Trophoblast cell (in vitro differentiated cells and primary cell): ENCODE data around the gene KRTAP1-4.
"Not testable (repeated sequence)": the region's sequence is repeated elsewhere in the genome, so short reads cannot be mapped to it uniquely, and the experiment has no call there.

Source experiments
- DNase-seq, 2 donors: peaks; one replicate each; pipeline ENCODE4 v3.0.0-alpha.2; 2016
- H2AFZ ChIP-seq: 2 replicates; pipeline ENCODE4 v1.6.1; 2013; ENCODE audit warnings: low read length, moderate library complexity, mild to moderate bottlenecking; ENCODE audit not compliant: insufficient read depth, poor library complexity
- H2AK5ac ChIP-seq: 2 replicates; pipeline ENCODE4 v1.6.1; 2013; ENCODE audit warnings: mild to moderate bottlenecking, low read length
- H2BK120ac ChIP-seq: 2 replicates; pipeline ENCODE4 v1.6.1; 2013; ENCODE audit warnings: low read length, mild to moderate bottlenecking, moderate library complexity; ENCODE audit not compliant: insufficient read depth, poor library complexity
- H2BK12ac ChIP-seq: 2 replicates; pipeline ENCODE4 v1.6.1; 2013; ENCODE audit warnings: mild to moderate bottlenecking, low read length, moderate library complexity
- H2BK5ac ChIP-seq: 2 replicates; pipeline ENCODE4 v1.6.1; 2013; ENCODE audit warnings: low read length, low read depth, moderate library complexity, mild to moderate bottlenecking; ENCODE audit not compliant: poor library complexity
- H3K14ac ChIP-seq: 2 replicates; pipeline ENCODE4 v1.6.1; 2013; ENCODE audit warnings: mild to moderate bottlenecking, low read length
- H3K18ac ChIP-seq: 2 replicates; pipeline ENCODE4 v1.6.1; 2013; ENCODE audit warnings: mild to moderate bottlenecking, low read length
- H3K23ac ChIP-seq: 2 replicates; pipeline ENCODE4 v1.6.1; 2013; ENCODE audit warnings: low read length
- H3K27ac ChIP-seq: 2 replicates; pipeline ENCODE4 v1.5.1; 2013; ENCODE audit warnings: low read depth, mild to moderate bottlenecking, inconsistent platforms, low read length, moderate library complexity
- H3K27me3 ChIP-seq: 2 replicates; pipeline ENCODE4 v1.6.1; 2013; ENCODE audit warnings: inconsistent platforms, mild to moderate bottlenecking, low read length, moderate library complexity; ENCODE audit not compliant: insufficient read depth
- H3K36me3 ChIP-seq, 2 experiments: 1 replicate in 1 of 2; 2 replicates in 1 of 2; pipeline ENCODE4 v1.6.1; 2013; ENCODE audit warnings: low read length in 2 of 2, mild to moderate bottlenecking in 2 of 2, moderate library complexity in 1 of 2; ENCODE audit not compliant: insufficient read depth in 2 of 2, control insufficient read depth in 1 of 2
- H3K4ac ChIP-seq: 2 replicates; pipeline ENCODE4 v1.6.1; 2013; ENCODE audit warnings: low read depth, mild to moderate bottlenecking, low read length, moderate library complexity
- H3K4me1 ChIP-seq, 2 experiments: 1 replicate in 1 of 2; 2 replicates in 1 of 2; pipeline ENCODE4 v1.6.1; 2013; ENCODE audit warnings: low read length in 2 of 2, mild to moderate bottlenecking in 2 of 2, moderate library complexity in 1 of 2; ENCODE audit not compliant: insufficient read depth in 2 of 2, control insufficient read depth in 1 of 2
- H3K4me2 ChIP-seq: 2 replicates; pipeline ENCODE4 v1.6.1; 2013; ENCODE audit warnings: inconsistent platforms, mild to moderate bottlenecking, low read length, moderate library complexity
- H3K4me3 ChIP-seq: 2 replicates; pipeline ENCODE4 v1.5.1; 2013; ENCODE audit warnings: mild to moderate bottlenecking, low read depth, low read length, inconsistent platforms
- H3K79me1 ChIP-seq: one replicate; pipeline ENCODE4 v1.6.1; 2013; ENCODE audit warnings: low read length
- H3K79me2 ChIP-seq: 2 replicates; pipeline ENCODE4 v1.6.1; 2013; ENCODE audit warnings: low read length, mild to moderate bottlenecking; ENCODE audit not compliant: control insufficient read depth, insufficient read depth, poor library complexity
- H3K9ac ChIP-seq: 2 replicates; pipeline ENCODE4 v1.6.1; 2013; ENCODE audit warnings: mild to moderate bottlenecking, low read length
- H3K9me3 ChIP-seq: 2 replicates; pipeline ENCODE4 v1.6.1; 2013; ENCODE audit warnings: low read depth, mild to moderate bottlenecking, control low read depth, inconsistent platforms, low read length; ENCODE audit not compliant: insufficient read depth
- H4K12ac ChIP-seq: 2 replicates; pipeline ENCODE4 v1.6.1; 2013; ENCODE audit warnings: low read depth, mild to moderate bottlenecking, low read length, moderate library complexity
- H4K8ac ChIP-seq: 2 replicates; pipeline ENCODE4 v1.6.1; 2013; ENCODE audit warnings: low read depth, mild to moderate bottlenecking, low read length, moderate library complexity
- H4K91ac ChIP-seq: one replicate; pipeline ENCODE4 v1.6.1; 2013; ENCODE audit warnings: low read depth, mild to moderate bottlenecking, low read length, moderate library complexity
- WGBS: extraction: QIAGEN DNeasy Blood & Tissue Kit; methylation state at CpG from one replicate; pipeline ENCODE4 v1.1.7; 2013; ENCODE audit warnings: missing lambda C conversion rate; ENCODE audit not compliant: insufficient read length, insufficient coverage; ENCODE audit errors: extremely low coverage; 5-methylcytosine and 5-hydroxymethylcytosine counted together

Gene KRTAP1-4

DNA sequence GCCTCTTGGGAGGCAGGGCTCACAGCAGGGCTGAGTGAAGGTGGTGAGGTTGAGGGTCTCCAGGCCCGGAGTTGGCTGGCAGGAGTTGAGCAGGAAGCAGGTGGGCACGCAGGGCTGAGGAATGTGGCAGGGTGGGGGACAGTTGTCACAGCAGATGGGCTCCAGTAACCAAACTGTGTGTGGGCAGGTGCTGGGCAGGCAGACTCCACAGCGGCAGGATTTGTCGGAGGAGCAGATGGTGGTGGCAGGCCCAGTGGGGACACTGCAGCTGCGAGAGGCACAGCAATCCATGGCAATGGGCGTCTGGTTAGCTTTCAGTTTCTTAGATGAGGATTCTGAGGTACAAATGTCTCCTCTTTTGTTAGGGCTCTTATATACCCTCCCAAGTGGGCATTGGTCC, 30.4 kb downstream of the KRTAP1-4 start, which contains the start of gene KRTAP3-2:
TSS of gene KRTAP3-2 (minus strand) at position 344 of the 400 bp plus-strand sequence. CDS start at position 291, 53 bp downstream.
- not testable (repeated sequence) for H2BK12ac ChIP-seq, H3K4me2 ChIP-seq, H3K27ac ChIP-seq, H4K8ac ChIP-seq, H3K18ac ChIP-seq, H3K79me1 ChIP-seq, H3K23ac ChIP-seq, H3K9me3 ChIP-seq, H2AK5ac ChIP-seq, H3K4me1 ChIP-seq, H2BK5ac ChIP-seq, H3K14ac ChIP-seq, H3K36me3 ChIP-seq, H3K4me3 ChIP-seq, H4K12ac ChIP-seq, H2BK120ac ChIP-seq, H3K9ac ChIP-seq, H2AFZ ChIP-seq, H3K4ac ChIP-seq, DNase-seq, H3K27me3 ChIP-seq, H3K79me2 ChIP-seq, H4K91ac ChIP-seq
- no CpG with 5 or more reads among the region's 6 CpGs for WGBS

DNA sequence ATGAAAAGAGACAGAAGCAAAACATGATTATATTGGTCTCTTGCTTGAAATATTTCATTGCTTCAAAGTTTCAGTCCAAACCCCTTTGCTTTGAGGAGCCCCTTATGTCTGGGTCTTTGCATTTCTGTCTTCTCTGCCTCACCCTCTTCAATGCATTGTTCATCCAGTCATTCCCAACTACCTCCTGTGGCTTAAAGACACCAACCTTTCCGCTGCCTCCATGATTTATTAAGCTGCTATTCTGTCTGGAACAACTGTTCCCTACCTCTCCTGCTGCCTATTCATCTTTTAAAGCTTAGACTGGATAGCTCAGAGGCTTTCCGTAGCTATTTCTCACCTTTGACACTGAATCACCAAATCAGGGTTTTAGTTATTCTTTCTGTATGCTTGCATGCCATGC, 32.6 kb downstream of the KRTAP1-4 start:
- Histone ChIP-seq H2AFZ (no peak overlapping the region), H4K8ac (no peak overlapping the region), H3K14ac (no peak overlapping the region), H4K12ac (no peak overlapping the region), H3K4me3 (no peak overlapping the region), H2BK120ac (no peak overlapping the region), H3K27me3 (no peaks in the 10 kb centered on the region), H3K4ac (no peak overlapping the region), H3K4me2 (no peak overlapping the region), H3K18ac (no peak overlapping the region), H4K91ac (no peak overlapping the region), H3K9me3 (no peaks in the 10 kb centered on the region), H3K23ac (no peak overlapping the region), H3K36me3 (no peaks in the 10 kb centered on the region), H2AK5ac (no peak overlapping the region), H3K9ac (no peak overlapping the region), H3K79me2 (no peaks in the 10 kb centered on the region), H2BK12ac (no peak overlapping the region), H3K4me1 (no peaks in the 10 kb centered on the region), H2BK5ac (no peak overlapping the region), H3K79me1 (no peaks in the 10 kb centered on the region), H3K27ac (no peak overlapping the region)
- WGBS, result no CpG with 5 or more reads among the region's 2 CpGs
- DNase-seq, result no peak

DNA sequence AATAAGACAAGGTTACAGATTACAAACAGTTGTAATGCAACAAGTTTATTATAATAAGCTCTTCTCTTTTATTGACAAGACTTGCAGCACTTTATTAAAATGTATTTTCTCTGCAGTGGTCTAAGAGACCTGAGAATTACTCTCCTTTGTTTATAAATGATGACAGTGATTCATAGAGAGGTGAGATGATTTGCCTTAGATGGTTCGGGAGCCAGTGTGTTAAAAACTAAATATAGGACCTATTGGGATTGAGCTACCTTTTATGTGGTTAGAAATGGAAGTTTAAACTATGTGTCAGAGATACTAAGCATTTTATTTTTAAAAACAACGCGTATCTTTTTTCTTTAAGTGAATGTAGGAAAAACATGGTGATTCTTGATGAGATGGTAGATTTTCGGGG, 33.2 kb downstream of the KRTAP1-4 start:
- Histone ChIP-seq H2BK12ac (no peak overlapping the region), H2BK5ac (no peak overlapping the region), H4K12ac (no peak overlapping the region), H4K8ac (no peak overlapping the region), H3K9me3 (no peaks in the 10 kb centered on the region), H2AFZ (no peak overlapping the region), H3K4ac (no peak overlapping the region), H3K79me2 (no peaks in the 10 kb centered on the region), H3K9ac (no peak overlapping the region), H3K36me3 (no peaks in the 10 kb centered on the region), H4K91ac (no peak overlapping the region), H3K4me2 (no peak overlapping the region), H3K27ac (no peak overlapping the region), H2AK5ac (no peak overlapping the region), H2BK120ac (no peak overlapping the region), H3K4me1 (no peaks in the 10 kb centered on the region), H3K23ac (no peak overlapping the region), H3K27me3 (no peaks in the 10 kb centered on the region), H3K14ac (no peak overlapping the region), H3K4me3 (no peak overlapping the region), H3K18ac (no peak overlapping the region), H3K79me1 (no peaks in the 10 kb centered on the region)
- DNase-seq, result no peak
- WGBS, result no CpG with 5 or more reads among the region's 4 CpGs

DNA sequence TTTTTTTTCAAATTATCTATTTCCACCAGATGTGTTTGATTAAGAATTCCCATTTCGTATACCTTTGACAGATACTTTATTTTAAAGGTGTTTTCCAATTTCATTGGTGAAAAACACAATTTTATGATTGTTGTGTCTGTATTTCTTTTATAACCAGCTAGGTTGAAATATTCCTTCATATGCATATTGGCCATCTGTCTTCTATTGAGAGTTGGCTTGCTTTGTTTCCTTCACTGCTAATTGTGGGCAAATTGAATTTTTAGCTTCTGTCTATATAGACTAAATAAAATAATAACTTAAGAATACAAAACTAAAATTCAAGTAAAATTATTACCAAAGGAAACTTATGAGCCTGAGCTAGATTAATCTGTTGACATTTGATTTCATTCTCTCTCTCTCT, 34.9 kb downstream of the KRTAP1-4 start:
- no peak overlapping the region for H3K27ac ChIP-seq
- no peak overlapping the region for H2BK5ac ChIP-seq
- H3K14ac ChIP-seq, result no peak overlapping the region
- H4K8ac ChIP-seq, result no peak overlapping the region
- no peaks in the 10 kb centered on the region for H3K27me3 ChIP-seq
- H3K4me1 ChIP-seq, result no peaks in the 10 kb centered on the region
- no peak overlapping the region for H2AK5ac ChIP-seq
- H3K79me1 ChIP-seq, result no peaks in the 10 kb centered on the region
- H4K12ac ChIP-seq, result no peak overlapping the region
- H3K4ac ChIP-seq, result no peak overlapping the region
- H4K91ac ChIP-seq, result no peak overlapping the region
- no peak overlapping the region for H3K9ac ChIP-seq
- H3K4me2 ChIP-seq, result no peak overlapping the region
- H3K36me3 ChIP-seq, result no peaks in the 10 kb centered on the region
- no peak for DNase-seq
- no peak overlapping the region for H3K18ac ChIP-seq
- H3K23ac ChIP-seq, result no peak overlapping the region
- H3K79me2 ChIP-seq, result no peaks in the 10 kb centered on the region
- no peak overlapping the region for H2BK120ac ChIP-seq
- no peaks in the 10 kb centered on the region for H3K9me3 ChIP-seq
- no peak overlapping the region for H2BK12ac ChIP-seq
- WGBS, result no CpG with 5 or more reads among the region's 1 CpG
- H3K4me3 ChIP-seq, result no peak overlapping the region
- no peak overlapping the region for H2AFZ ChIP-seq
